HepG2 (cell line): Measurements from ENCODE around the gene TMEM217. TPM values are rescaled to one million over a fixed set of nuclear protein-coding genes. Genes with fewer than 3 reads are reported as not detected.

Experiments used
- IRX3 ChIP-seq: sonication (generic); formaldehyde crosslinking; IDR thresholded peaks from 2 replicates; pipeline ENCODE4 v1.8.1; 2023; ENCODE audit warnings: mild to moderate bottlenecking, low read depth, missing genetic modification reagents, borderline replicate concordance
- PHF5A ChIP-seq: IDR thresholded peaks from one replicate; pipeline ENCODE4 v1.6.1; 2018; ENCODE audit warnings: low read depth, missing genetic modification reagents; ENCODE audit not compliant: unreplicated experiment
- RBM39 ChIP-seq: fragments of 200-400 bp; formaldehyde crosslinking; IDR thresholded peaks from one replicate; pipeline ENCODE4 v1.6.1; 2018; ENCODE audit warnings: antibody characterized with exemption, mild to moderate bottlenecking, low read depth, low read length; ENCODE audit not compliant: poor library complexity, severe bottlenecking
- TARDBP ChIP-seq: sonication (generic); formaldehyde crosslinking; IDR thresholded peaks from 2 replicates; pipeline ENCODE4 v1.8.0; 2022; ENCODE audit warnings: mild to moderate bottlenecking, missing genetic modification reagents
- U2AF2 ChIP-seq: fragments of 200-400 bp; formaldehyde crosslinking; IDR thresholded peaks from 2 replicates; pipeline ENCODE4 v1.6.1; 2017; ENCODE audit warnings: low read depth, mild to moderate bottlenecking, low read length
- ZFP41 ChIP-seq: sonication (generic); formaldehyde crosslinking; IDR thresholded peaks from 2 replicates; pipeline ENCODE4 v1.4.0; 2020; ENCODE audit warnings: mild to moderate bottlenecking, missing genetic modification reagents, borderline replicate concordance
- ZFP82 ChIP-seq: sonication (generic); formaldehyde crosslinking; IDR thresholded peaks from 2 replicates; pipeline ENCODE4 v1.5.1; 2020; ENCODE audit warnings: mild to moderate bottlenecking, missing genetic modification reagents, borderline replicate concordance
- ZSCAN30 ChIP-seq: sonication (generic); formaldehyde crosslinking; IDR thresholded peaks from 2 replicates; pipeline ENCODE4 v1.5.0; 2020; ENCODE audit warnings: mild to moderate bottlenecking, missing genetic modification reagents
- polyA plus RNA-seq, 8 experiments: library from polyadenylated mRNA; depleted of rRNA in 3 of 8; stranded (reverse) in 7 of 8; unstranded in 1 of 8; fragments of >200 nt; fragmentation: Illumina TruSeq in 4 of 8; extraction: Trizol in 4 of 8; gene quantifications; 2 replicates each; pipeline versions ENCODE4 v1.2.1 to v1.2.3, GENCODE V29; 2011 to 2016; ENCODE audit warnings: low read depth in 4 of 8, missing spikeins in 1 of 8, mixed read lengths in 1 of 8; ENCODE audit not compliant: insufficient read depth in 1 of 8
- total RNA-seq, 5 experiments: library from RNA; depleted of rRNA; stranded (reverse); fragments of >200 nt; fragmentation: Illumina TruSeq; extraction: Trizol; gene quantifications; 2 replicates each; pipeline ENCODE4 v1.2.3, GENCODE V29; 2016; ENCODE audit warnings: low read depth in 1 of 5
- TF ChIP-seq, protein P1 (sequence below): sonication (generic); formaldehyde crosslinking; IDR thresholded peaks from 2 replicates; pipeline ENCODE4 v1.5.0; 2020; ENCODE audit warnings: mild to moderate bottlenecking, missing genetic modification reagents
- TF ChIP-seq, protein P2 (sequence below): IDR thresholded peaks from 2 replicates; pipeline ENCODE4 v1.4.0; 2020; ENCODE audit warnings: mild to moderate bottlenecking, missing genetic modification reagents
- TF ChIP-seq, protein P3 (sequence below): sonication (generic); formaldehyde crosslinking; IDR thresholded peaks from 2 replicates; pipeline ENCODE4 v1.5.0; 2020; ENCODE audit warnings: missing genetic modification reagents, mild to moderate bottlenecking, borderline replicate concordance
- TF ChIP-seq, protein P4 (sequence below): sonication (generic); formaldehyde crosslinking; IDR thresholded peaks from 2 replicates; pipeline ENCODE4 v1.8.1; 2023; ENCODE audit warnings: mild to moderate bottlenecking, inconsistent platforms, moderate library complexity, missing genetic modification reagents, borderline replicate concordance
- TF ChIP-seq, protein P5 (sequence below): sonication (generic); formaldehyde crosslinking; IDR thresholded peaks from 2 replicates; pipeline ENCODE4 v1.4.0; 2020; ENCODE audit warnings: missing genetic modification reagents, borderline replicate concordance

The TMEM217 gene
- total and polyA plus RNA-seq, 2 of the 13 experiments (the other 11 are each of a cell fraction or from before 2014, with no cell fraction given) = 2.3 to 3.4 TPM

DNA sequence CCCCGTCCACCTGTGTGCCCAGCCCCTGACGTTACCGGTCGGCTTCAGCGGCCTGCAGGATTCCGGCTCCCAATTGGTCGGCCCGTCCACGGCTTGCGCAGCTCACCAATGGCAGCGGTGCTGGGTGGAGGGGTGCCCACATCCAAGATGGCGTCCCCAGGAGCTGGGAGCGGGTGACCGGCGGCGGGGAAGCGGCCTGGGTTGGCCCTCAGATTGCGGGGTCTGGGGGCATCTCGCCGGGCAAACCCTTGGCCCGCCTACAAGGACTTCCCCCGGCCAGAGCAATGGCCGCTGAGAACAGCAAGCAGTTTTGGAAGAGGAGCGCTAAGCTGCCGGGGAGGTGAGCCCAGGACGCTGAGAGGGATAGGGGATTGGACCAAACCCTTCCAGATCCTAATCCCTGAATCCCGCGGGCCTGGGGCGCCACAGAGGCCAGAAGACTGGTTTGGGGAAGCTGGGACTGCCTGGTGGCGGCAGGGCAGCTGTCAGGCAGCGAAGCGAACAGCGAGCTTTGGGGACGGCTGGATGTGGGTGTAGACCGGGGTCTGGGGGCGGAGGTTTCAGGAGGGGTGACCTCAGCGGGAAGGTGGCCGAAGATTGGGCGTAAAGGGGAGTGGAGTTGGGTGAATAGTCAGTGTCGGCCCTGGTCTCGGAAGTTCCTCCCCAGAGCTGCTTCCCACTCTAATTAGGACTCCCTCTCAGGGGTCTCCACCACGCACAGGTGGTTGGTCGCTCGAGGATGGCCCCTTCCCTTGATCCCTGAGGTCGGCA, at the start of gene TMEM217, which contains the start of gene TBC1D22B (continued):
- TF ChIP-seq, protein P1, sequence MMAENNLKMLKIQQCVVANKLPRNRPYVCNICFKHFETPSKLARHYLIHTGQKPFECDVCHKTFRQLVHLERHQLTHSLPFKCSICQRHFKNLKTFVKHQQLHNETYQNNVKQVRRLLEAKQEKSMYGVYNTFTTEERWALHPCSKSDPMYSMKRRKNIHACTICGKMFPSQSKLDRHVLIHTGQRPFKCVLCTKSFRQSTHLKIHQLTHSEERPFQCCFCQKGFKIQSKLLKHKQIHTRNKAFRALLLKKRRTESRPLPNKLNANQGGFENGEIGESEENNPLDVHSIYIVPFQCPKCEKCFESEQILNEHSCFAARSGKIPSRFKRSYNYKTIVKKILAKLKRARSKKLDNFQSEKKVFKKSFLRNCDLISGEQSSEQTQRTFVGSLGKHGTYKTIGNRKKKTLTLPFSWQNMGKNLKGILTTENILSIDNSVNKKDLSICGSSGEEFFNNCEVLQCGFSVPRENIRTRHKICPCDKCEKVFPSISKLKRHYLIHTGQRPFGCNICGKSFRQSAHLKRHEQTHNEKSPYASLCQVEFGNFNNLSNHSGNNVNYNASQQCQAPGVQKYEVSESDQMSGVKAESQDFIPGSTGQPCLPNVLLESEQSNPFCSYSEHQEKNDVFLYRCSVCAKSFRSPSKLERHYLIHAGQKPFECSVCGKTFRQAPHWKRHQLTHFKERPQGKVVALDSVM = peak; percentile 59; the same call in 1 of the 2 replicates
- TF ChIP-seq ZFP82 (CRISPR knock-in tag) (no peak), TARDBP (CRISPR knock-in tag) (peak; percentile 92), IRX3 (CRISPR knock-in tag) (peak; percentile 84; the same call in 1 of the 2 replicates), ZFP41 (CRISPR knock-in tag) (peak; percentile 84; the same call in 1 of the 2 replicates), ZSCAN30 (CRISPR knock-in tag) (peak; percentile 85; the same call in 1 of the 2 replicates), U2AF2 (no peak), PHF5A (CRISPR knock-in tag) (peak; percentile 54), RBM39 (peak; percentile 95)
- TF ChIP-seq, protein P2, sequence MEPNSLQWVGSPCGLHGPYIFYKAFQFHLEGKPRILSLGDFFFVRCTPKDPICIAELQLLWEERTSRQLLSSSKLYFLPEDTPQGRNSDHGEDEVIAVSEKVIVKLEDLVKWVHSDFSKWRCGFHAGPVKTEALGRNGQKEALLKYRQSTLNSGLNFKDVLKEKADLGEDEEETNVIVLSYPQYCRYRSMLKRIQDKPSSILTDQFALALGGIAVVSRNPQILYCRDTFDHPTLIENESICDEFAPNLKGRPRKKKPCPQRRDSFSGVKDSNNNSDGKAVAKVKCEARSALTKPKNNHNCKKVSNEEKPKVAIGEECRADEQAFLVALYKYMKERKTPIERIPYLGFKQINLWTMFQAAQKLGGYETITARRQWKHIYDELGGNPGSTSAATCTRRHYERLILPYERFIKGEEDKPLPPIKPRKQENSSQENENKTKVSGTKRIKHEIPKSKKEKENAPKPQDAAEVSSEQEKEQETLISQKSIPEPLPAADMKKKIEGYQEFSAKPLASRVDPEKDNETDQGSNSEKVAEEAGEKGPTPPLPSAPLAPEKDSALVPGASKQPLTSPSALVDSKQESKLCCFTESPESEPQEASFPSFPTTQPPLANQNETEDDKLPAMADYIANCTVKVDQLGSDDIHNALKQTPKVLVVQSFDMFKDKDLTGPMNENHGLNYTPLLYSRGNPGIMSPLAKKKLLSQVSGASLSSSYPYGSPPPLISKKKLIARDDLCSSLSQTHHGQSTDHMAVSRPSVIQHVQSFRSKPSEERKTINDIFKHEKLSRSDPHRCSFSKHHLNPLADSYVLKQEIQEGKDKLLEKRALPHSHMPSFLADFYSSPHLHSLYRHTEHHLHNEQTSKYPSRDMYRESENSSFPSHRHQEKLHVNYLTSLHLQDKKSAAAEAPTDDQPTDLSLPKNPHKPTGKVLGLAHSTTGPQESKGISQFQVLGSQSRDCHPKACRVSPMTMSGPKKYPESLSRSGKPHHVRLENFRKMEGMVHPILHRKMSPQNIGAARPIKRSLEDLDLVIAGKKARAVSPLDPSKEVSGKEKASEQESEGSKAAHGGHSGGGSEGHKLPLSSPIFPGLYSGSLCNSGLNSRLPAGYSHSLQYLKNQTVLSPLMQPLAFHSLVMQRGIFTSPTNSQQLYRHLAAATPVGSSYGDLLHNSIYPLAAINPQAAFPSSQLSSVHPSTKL (CRISPR knock-in tag) = peak; percentile 45
- TF ChIP-seq, protein P3, sequence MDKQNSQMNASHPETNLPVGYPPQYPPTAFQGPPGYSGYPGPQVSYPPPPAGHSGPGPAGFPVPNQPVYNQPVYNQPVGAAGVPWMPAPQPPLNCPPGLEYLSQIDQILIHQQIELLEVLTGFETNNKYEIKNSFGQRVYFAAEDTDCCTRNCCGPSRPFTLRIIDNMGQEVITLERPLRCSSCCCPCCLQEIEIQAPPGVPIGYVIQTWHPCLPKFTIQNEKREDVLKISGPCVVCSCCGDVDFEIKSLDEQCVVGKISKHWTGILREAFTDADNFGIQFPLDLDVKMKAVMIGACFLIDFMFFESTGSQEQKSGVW (CRISPR knock-in tag) = no peak
- TF ChIP-seq, protein P4, sequence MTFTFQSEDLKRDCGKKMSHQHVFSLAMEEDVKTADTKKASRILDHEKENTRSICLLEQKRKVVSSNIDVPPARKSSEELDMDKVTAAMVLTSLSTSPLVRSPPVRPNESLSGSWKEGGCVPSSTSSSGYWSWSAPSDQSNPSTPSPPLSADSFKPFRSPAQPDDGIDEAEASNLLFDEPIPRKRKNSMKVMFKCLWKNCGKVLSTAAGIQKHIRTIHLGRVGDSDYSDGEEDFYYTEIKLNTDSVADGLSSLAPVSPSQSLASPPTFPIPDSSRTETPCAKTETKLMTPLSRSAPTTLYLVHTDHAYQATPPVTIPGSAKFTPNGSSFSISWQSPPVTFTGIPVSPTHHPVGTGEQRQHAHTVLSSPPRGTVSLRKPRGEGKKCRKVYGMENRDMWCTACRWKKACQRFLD (CRISPR knock-in tag) = peak; percentile 61; the same call in 1 of the 2 replicates
- TF ChIP-seq, protein P5, sequence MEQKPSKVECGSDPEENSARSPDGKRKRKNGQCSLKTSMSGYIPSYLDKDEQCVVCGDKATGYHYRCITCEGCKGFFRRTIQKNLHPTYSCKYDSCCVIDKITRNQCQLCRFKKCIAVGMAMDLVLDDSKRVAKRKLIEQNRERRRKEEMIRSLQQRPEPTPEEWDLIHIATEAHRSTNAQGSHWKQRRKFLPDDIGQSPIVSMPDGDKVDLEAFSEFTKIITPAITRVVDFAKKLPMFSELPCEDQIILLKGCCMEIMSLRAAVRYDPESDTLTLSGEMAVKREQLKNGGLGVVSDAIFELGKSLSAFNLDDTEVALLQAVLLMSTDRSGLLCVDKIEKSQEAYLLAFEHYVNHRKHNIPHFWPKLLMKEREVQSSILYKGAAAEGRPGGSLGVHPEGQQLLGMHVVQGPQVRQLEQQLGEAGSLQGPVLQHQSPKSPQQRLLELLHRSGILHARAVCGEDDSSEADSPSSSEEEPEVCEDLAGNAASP = peak; percentile 32
